GM12878 (cell line): ENCODE results near the gene CHN1. TPM values are rescaled to one million over a fixed set of nuclear protein-coding genes. Genes with fewer than 3 reads are reported as not detected.

ENCODE experiments used
- ATAC-seq: fragments of 200-7000 bp; cut with Tn5 transposase; 3 replicates; pipeline ENCODE4 v1.9.1; 2020; ENCODE audit warnings: mild to moderate bottlenecking, moderate library complexity
- BruUV-seq: library from RNA; stranded (reverse); fragments of 400-500 nt; replicated peaks from 2 replicates; lab custom pipeline; 2021; lab: Mats Ljungman, UMichigan
- CTCF ChIA-PET: fragments of 300-600 bp; sonication (Branson Sonifier 250); formaldehyde crosslinking; extraction: SDS; loops from one replicate; lab custom pipeline; 2021; ENCODE audit warnings: inconsistent platforms; lab: Yijun Ruan, JAX
- POLR2A ChIA-PET: fragments of 350-600 bp; formaldehyde crosslinking; extraction: SDS; loops from one replicate; lab custom pipeline; 2021; ENCODE audit warnings: inconsistent platforms; lab: Charles Lee
- RAD21 ChIA-PET: fragments of 300-600 bp; sonication (Branson Sonifier 250); formaldehyde crosslinking; loops from one replicate; lab custom pipeline; 2023; ENCODE audit warnings: antibody characterized with exemption; ENCODE audit not compliant: unreplicated experiment; lab: Charles Lee
- SMC1A ChIA-PET: fragments of 300-600 bp; sonication (Branson Sonifier 250); formaldehyde crosslinking; loops from one replicate; lab custom pipeline; 2023; ENCODE audit not compliant: unreplicated experiment, uncharacterized antibody; lab: Charles Lee
- DNase-seq: peaks from one replicate; pipeline ENCODE4 v3.0.0-alpha.2; 2011; ENCODE audit warnings: low read depth, low spot score
- FAIRE-seq: peaks from 3 replicates; lab custom pipeline; 2011; peaks lifted over from hg19 to GRCh38; lab: Jason Lieb, UNC
- H2AFZ ChIP-seq: 2 replicates; pipeline ENCODE4 v1.6.0; 2011; ENCODE audit warnings: low read depth, low read length, control low read depth; ENCODE audit not compliant: control insufficient read depth
- H3K27ac ChIP-seq: 2 replicates; pipeline ENCODE4 v1.5.1; 2011; ENCODE audit warnings: control low read depth; ENCODE audit not compliant: control insufficient read depth, insufficient read depth
- H3K27me3 ChIP-seq, 2 experiments: replicated peaks in 1 of 2; 2 replicates each; pipeline versions ENCODE4 v1.6.0 to v1.6.1; 2011; ENCODE audit warnings: low read length in 1 of 2; ENCODE audit not compliant: control insufficient read depth in 2 of 2, insufficient read depth in 2 of 2
- H3K36me3 ChIP-seq, 2 experiments: 2 replicates each; pipeline ENCODE4 v1.5.1; 2011; ENCODE audit warnings: low read length in 1 of 2; ENCODE audit not compliant: control insufficient read depth in 2 of 2, insufficient read depth in 2 of 2
- H3K4me1 ChIP-seq: 2 replicates; pipeline ENCODE4 v1.6.1; 2011; ENCODE audit warnings: mild to moderate bottlenecking, low read length, moderate library complexity, mixed read lengths; ENCODE audit not compliant: control insufficient read depth, insufficient read depth
- H3K4me2 ChIP-seq: 2 replicates; pipeline ENCODE4 v1.6.0; 2011; ENCODE audit warnings: control low read depth; ENCODE audit not compliant: control insufficient read depth, insufficient read depth
- H3K4me3 ChIP-seq: fragments of 200-600 bp; sonication (generic); 2 replicates; pipeline ENCODE4 v1.5.1; 2016
- H3K79me2 ChIP-seq: 2 replicates; pipeline ENCODE4 v1.6.0; 2011; ENCODE audit warnings: low read length; ENCODE audit not compliant: control insufficient read depth, insufficient read depth
- H3K9ac ChIP-seq: 2 replicates; pipeline ENCODE4 v1.8.0; 2011; ENCODE audit warnings: low read length, control low read depth, mixed read lengths; ENCODE audit not compliant: control insufficient read depth, insufficient read depth
- H3K9me3 ChIP-seq: replicated peaks from 3 replicates; pipeline ENCODE4 v1.5.1; 2011; ENCODE audit warnings: mild to moderate bottlenecking, low read length; ENCODE audit not compliant: control insufficient read depth, insufficient read depth
- H4K20me1 ChIP-seq: 2 replicates; pipeline ENCODE4 v1.6.0; 2011; ENCODE audit not compliant: control insufficient read depth, insufficient read depth
- ATF7 ChIP-seq: fragments of 450-650 bp; IDR thresholded peaks from 2 replicates; pipeline ENCODE4 v1.6.1; 2016; ENCODE audit warnings: low read depth, mild to moderate bottlenecking
- BMI1 ChIP-seq: fragments of 450-650 bp; IDR thresholded peaks from 2 replicates; pipeline ENCODE4 v1.6.1; 2016; ENCODE audit warnings: mild to moderate bottlenecking, moderate library complexity, borderline replicate concordance
- BRCA1 ChIP-seq: IDR thresholded peaks from 2 replicates; pipeline ENCODE4 v1.6.1; 2011; ENCODE audit warnings: low read depth, low read length, improper control_type of control experiment
- EZH2 ChIP-seq: IDR thresholded peaks from 2 replicates; pipeline ENCODE4 v1.6.1; 2012; ENCODE audit warnings: low read depth, mild to moderate bottlenecking, control low read depth, inconsistent platforms, low read length, borderline replicate concordance; ENCODE audit not compliant: control insufficient read depth
- FOS ChIP-seq: IDR thresholded peaks from 3 replicates; pipeline ENCODE4 v1.6.1; 2011; ENCODE audit warnings: borderline replicate concordance; ENCODE audit not compliant: insufficient read length; ENCODE audit errors: extremely low read depth
- MTA3 ChIP-seq: IDR thresholded peaks from 2 replicates; pipeline ENCODE4 v1.6.1; 2012; ENCODE audit warnings: low read length, inconsistent platforms, borderline replicate concordance
- NR2F1 ChIP-seq: fragments of 450-650 bp; conservative IDR thresholded peaks from 2 replicates; pipeline ENCODE4 v1.6.1; 2017; ENCODE audit warnings: mild to moderate bottlenecking
- WGBS: methylation state at CpG from one replicate; pipeline ENCODE4 v1.1.6; 2016; ENCODE audit warnings: low lambda C conversion rate; ENCODE audit not compliant: insufficient replicate concordance, insufficient coverage; ENCODE audit errors: missing lambda C conversion rate; 5-methylcytosine and 5-hydroxymethylcytosine counted together
- in situ Hi-C: fragments of 300-500 bp; cut with MboI; formaldehyde crosslinking; loops from 9 replicates; pipeline ENCODE4 v1.14.3; 2018; ENCODE audit warnings: mixed read lengths
- intact Hi-C: fragments of 100-400 bp; cut with micrococcal nuclease; formaldehyde crosslinking; loops from one replicate; pipeline ENCODE4 v1.14.2; 2022; ENCODE audit not compliant: unreplicated experiment
- polyA plus RNA-seq, 11 experiments: library from polyadenylated mRNA; depleted of rRNA in 4 of 11; unstranded in 6 of 11; stranded (reverse) in 5 of 11; fragments of >200 nt; fragmentation: Nextera tagmentation in 4 of 11; fragmentation: Illumina TruSeq in 1 of 11; extraction: Ambion mirVana in 4 of 11; extraction: Trizol in 1 of 11; gene quantifications; 1 replicate in 1 of 11; 2 replicates in 10 of 11; pipeline versions ENCODE4 v1.2.1 to v1.2.3, GENCODE V29; 2011 to 2016; ENCODE audit warnings: inconsistent platforms in 2 of 11, missing spikeins in 2 of 11, low read depth in 1 of 11
- total RNA-seq, 4 experiments: library from RNA; depleted of rRNA in 3 of 4; stranded (reverse); fragments of >200 nt in 3 of 4; fragmentation: Illumina TruSeq in 1 of 4; extraction: Trizol in 1 of 4; gene quantifications; 2 replicates each; pipeline versions ENCODE4 v1.2.1 to v1.2.3, GENCODE V29; 2013 to 2021
- TF ChIP-seq, protein P1 (sequence below): IDR thresholded peaks from 2 replicates; pipeline ENCODE4 v1.6.1; 2012; ENCODE audit warnings: improper control_type of control experiment, low read depth, low read length; ENCODE audit not compliant: insufficient replicate concordance

The CHN1 gene
- total and polyA plus RNA-seq, 10 of the 15 experiments (the other 5 are each of a cell fraction or from before 2014, with no cell fraction given): 0.18 to 0.92 (median 0.53) TPM; not detected in 1

DNA sequence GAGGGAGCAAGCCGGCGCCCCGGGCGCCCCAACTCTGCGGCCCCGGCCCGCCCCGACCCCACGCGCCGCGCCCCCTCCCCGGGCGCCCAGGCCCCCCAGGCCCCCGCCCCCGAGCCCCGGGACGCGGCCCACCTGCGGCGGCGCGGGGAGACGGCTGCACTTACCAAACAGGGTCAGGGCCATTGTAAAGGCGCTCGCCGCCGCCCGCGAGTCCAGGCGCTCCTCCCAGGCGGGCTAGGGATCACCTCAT, 526 bp downstream of the CHN1 start (continued):
- no peak for TF ChIP-seq MTA3
- TF ChIP-seq EZH2: no peak
- TF ChIP-seq BRCA1: no peak
- TF ChIP-seq ATF7: no peak
- TF ChIP-seq, protein P1, sequence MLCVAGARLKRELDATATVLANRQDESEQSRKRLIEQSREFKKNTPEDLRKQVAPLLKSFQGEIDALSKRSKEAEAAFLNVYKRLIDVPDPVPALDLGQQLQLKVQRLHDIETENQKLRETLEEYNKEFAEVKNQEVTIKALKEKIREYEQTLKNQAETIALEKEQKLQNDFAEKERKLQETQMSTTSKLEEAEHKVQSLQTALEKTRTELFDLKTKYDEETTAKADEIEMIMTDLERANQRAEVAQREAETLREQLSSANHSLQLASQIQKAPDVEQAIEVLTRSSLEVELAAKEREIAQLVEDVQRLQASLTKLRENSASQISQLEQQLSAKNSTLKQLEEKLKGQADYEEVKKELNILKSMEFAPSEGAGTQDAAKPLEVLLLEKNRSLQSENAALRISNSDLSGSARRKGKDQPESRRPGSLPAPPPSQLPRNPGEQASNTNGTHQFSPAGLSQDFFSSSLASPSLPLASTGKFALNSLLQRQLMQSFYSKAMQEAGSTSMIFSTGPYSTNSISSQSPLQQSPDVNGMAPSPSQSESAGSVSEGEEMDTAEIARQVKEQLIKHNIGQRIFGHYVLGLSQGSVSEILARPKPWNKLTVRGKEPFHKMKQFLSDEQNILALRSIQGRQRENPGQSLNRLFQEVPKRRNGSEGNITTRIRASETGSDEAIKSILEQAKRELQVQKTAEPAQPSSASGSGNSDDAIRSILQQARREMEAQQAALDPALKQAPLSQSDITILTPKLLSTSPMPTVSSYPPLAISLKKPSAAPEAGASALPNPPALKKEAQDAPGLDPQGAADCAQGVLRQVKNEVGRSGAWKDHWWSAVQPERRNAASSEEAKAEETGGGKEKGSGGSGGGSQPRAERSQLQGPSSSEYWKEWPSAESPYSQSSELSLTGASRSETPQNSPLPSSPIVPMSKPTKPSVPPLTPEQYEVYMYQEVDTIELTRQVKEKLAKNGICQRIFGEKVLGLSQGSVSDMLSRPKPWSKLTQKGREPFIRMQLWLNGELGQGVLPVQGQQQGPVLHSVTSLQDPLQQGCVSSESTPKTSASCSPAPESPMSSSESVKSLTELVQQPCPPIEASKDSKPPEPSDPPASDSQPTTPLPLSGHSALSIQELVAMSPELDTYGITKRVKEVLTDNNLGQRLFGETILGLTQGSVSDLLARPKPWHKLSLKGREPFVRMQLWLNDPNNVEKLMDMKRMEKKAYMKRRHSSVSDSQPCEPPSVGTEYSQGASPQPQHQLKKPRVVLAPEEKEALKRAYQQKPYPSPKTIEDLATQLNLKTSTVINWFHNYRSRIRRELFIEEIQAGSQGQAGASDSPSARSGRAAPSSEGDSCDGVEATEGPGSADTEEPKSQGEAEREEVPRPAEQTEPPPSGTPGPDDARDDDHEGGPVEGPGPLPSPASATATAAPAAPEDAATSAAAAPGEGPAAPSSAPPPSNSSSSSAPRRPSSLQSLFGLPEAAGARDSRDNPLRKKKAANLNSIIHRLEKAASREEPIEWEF: no peak

DNA sequence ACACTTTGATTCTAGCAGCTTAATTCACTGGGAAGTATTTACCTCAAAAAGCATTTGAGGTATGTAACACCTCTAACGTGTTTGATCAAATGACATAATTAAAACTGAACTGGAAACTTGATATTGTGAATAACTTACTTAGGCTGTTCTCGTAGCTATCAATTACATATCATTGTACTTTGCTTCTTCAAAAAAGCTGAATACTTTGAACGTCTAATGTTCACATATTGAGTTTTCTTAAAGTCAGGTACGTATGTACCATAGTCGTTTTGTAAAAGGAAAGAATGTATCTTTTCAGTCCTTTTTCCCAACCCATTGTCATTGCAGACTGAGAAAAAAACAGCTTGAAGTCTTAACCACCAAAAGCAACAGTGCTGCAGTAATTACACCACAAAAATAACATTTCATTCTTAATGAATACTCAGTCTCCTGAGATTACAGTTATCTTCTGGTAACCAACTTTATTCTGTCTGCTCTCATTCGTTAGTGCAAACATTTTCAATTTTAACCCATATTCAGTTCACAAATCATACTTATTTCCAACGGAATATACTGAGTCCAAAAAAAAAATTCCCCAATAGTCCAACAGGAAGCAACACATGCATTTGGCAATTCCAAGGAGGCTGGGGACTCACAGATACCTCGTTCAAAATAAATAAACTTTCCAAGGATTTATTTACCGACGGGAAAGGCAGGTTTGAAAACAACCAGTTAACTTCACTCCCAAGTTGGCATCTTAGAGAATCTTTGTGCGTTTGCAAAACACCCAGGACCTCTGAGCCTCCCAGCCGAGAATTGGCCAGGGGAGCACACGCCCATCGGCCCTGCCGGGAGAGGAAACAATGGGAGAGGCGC, 1.1 kb downstream of the CHN1 start:
- ChIA-PET POLR2A (no interaction called here), RAD21 (no interaction called here), SMC1A (no interaction called here)
- Histone ChIP-seq H3K4me2 (no peak overlapping the region), H3K9ac (no peak overlapping the region), H3K79me2 (no peaks in the 10 kb centered on the region), H3K27me3 (peaks cover 2 to 33% of the 10 kb centered on the region in 2 experiments), H4K20me1 (no peaks in the 10 kb centered on the region), H2AFZ (no peak overlapping the region), H3K9me3 (no peaks in the 10 kb centered on the region), H3K27ac (no peak overlapping the region)
- intact Hi-C loops: no loop called here
- BruUV-seq: no TSS peak
- no peak for TF ChIP-seq NR2F1
- TF ChIP-seq EZH2: 0 out of 2 replicates have a peak, but pooled peaks have one; percentile 87
- TF ChIP-seq FOS: no peak
- peak; percentile 49 for TF ChIP-seq BMI1
- TF ChIP-seq, all 136 proteins: peak for 2
- no peak for ATAC-seq
- Histone ChIP-seq H3K36me3 (no peaks in the 10 kb centered on the region), H3K4me3 (no peak overlapping the region), H3K4me1 (peaks cover 2% of the 10 kb centered on the region; the same call in 1 of the 2 replicates)
- in situ Hi-C loops: no loop called here
- DNase-seq: no peak
- CTCF ChIA-PET: no interaction called here
- peak; percentile 27 for FAIRE-seq
- whole genome bisulfite sequencing: 17% methylated on average over 15 of the region's 16 CpGs
